SH-SY5Y (cell line): ENCODE results near the gene SLC22A2.

ENCODE experiments used
- GATA2 ChIP-seq: IDR thresholded peaks from 2 replicates; pipeline ENCODE4 v1.6.1; 2011; ENCODE audit warnings: mild to moderate bottlenecking, low read depth, low read length
- GATA3 ChIP-seq: IDR thresholded peaks from 2 replicates; pipeline ENCODE4 v1.6.1; 2011; ENCODE audit warnings: low read depth, mild to moderate bottlenecking, low read length, moderate library complexity

GRCh38 chr6:160247457-160247883 lies 11.2 kb downstream of the SLC22A2 start:
- TF ChIP-seq GATA2 = no peak
- TF ChIP-seq GATA3 = no peak
